Right atrium auricular region (tissue), 2 donors: ENCODE measurements around the gene IRF3. TPM values are rescaled to one million over a fixed set of nuclear protein-coding genes. Genes with fewer than 3 reads are reported as not detected.

Experiments
- DNase-seq: peaks from one replicate; pipeline ENCODE4 v3.0.0-alpha.2; 2019; ENCODE audit warnings: low spot score
- H3K27ac ChIP-seq, 2 donors: fragments of 200-600 bp; sonication (generic); 1 replicate in 1 of 2; 2 replicates in 1 of 2; pipeline ENCODE4 v1.5.1; 2016 to 2019
- H3K27me3 ChIP-seq, 2 donors: fragments of 200-600 bp; sonication (generic); one replicate each; pipeline versions ENCODE4 v1.5.1 to v1.6.0; 2017 to 2019
- H3K36me3 ChIP-seq: fragments of 200-600 bp; sonication (generic); one replicate; pipeline ENCODE4 v1.5.1; 2016
- H3K4me1 ChIP-seq, 2 donors: fragments of 200-600 bp; sonication (generic); one replicate each; pipeline versions ENCODE4 v1.5.1 to v1.6.0; 2017 to 2019
- H3K4me3 ChIP-seq, 2 donors: fragments of 200-600 bp; sonication (generic); 1 replicate in 1 of 2; 2 replicates in 1 of 2; pipeline ENCODE4 v1.5.1; 2017 to 2019; ENCODE audit warnings: mild to moderate bottlenecking in 1 of 2, moderate library complexity in 1 of 2
- H3K9me3 ChIP-seq, 2 donors: fragments of 200-600 bp; sonication (generic); one replicate each; pipeline ENCODE4 v1.5.1; 2019
- CTCF ChIP-seq, 2 donors: fragments of 200-600 bp; sonication (generic); IDR thresholded peaks; one replicate each; pipeline ENCODE4 v1.5.1; 2019; ENCODE audit warnings: antibody characterized with exemption in 2 of 2
- total RNA-seq, 2 donors: library from RNA; depleted of rRNA; stranded (reverse); fragments of >200 nt; gene quantifications; one replicate each; pipeline ENCODE4 v1.1.0, GENCODE V29; 2016

Gene IRF3
- 10 to 100 TPM; 33.2 to 34.0 TPM for total RNA-seq

DNA sequence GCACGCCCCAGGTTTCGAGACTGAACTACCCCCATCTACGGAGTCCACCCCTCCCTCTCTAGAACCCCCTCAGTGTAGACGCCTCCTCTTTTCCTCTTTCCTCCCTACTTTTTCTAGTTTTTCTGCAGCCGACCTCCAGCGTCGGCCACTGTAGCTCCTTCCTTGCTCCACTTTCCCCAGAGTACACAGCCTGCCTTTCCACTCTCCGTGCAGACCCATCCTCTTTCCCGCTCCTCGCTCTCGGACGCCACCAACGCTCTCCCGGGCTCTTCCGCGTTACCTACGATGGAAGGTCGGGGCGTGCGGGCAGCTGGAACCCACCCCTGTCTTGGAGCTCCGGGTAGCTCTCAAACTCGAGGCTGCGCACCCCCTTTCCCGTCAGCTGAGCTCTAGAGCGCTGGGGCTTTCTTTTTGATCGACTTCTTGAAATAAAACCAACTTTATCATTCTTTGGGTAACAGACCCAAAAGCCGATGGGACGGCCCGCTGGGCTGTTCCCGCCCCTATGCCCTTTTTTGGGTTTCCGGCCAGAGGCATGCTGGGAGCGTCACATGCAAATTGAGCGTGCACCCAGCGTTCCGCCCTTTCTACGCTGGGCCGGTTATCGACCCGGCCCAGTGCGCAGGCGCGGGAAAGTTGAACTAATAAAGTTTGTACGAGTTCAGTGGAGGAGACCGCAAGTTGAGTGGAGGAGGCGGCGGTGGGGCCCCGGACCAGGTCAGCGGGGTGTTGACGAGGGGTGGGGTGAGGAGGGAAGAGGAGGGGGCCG lies at the start of gene IRF3, which contains the start of gene BCL2L12:
TSS of gene IRF3 (minus strand) at position 507 of the 769 bp plus-strand sequence. CDS start 1,019 bp downstream, outside the sequence.
TSS of gene BCL2L12 (plus strand) at position 583 of the 769 bp plus-strand sequence. CDS start 760 bp downstream, outside the sequence.
- Histone ChIP-seq H3K4me1 (peaks cover 0 to 30% of the 10 kb centered on the region in 2 donors), H3K27me3 (no peaks in the 10 kb centered on the region), H3K27ac (peak within 1 kb of the TSS; percentile 83 to 84), H3K36me3 (peaks cover 26% of the 10 kb centered on the region), H3K4me3 (peak within 1 kb of the TSS; percentile 58 to 82), H3K9me3 (no peaks in the 10 kb centered on the region)
- DNase-seq: peak; percentile 98
- peak in 1 of 2 donors; percentile 17 for TF ChIP-seq CTCF (IDR thresholded peaks at IDR 0.05)

- no peak overlapping the region for H3K27ac ChIP-seq
- no peak for TF ChIP-seq CTCF (IDR thresholded peaks at IDR 0.05)
- H3K27me3 ChIP-seq: no peaks in the 10 kb centered on the region
- H3K9me3 ChIP-seq: no peaks in the 10 kb centered on the region
- no peaks in the 10 kb centered on the region for H3K4me1 ChIP-seq
- no peak for DNase-seq
- H3K4me3 ChIP-seq: no peak overlapping the region
- no peaks in the 10 kb centered on the region for H3K36me3 ChIP-seq
Observed at GRCh38 chr19:49713236-49713845, 47.7 kb upstream of the IRF3 start.

DNA sequence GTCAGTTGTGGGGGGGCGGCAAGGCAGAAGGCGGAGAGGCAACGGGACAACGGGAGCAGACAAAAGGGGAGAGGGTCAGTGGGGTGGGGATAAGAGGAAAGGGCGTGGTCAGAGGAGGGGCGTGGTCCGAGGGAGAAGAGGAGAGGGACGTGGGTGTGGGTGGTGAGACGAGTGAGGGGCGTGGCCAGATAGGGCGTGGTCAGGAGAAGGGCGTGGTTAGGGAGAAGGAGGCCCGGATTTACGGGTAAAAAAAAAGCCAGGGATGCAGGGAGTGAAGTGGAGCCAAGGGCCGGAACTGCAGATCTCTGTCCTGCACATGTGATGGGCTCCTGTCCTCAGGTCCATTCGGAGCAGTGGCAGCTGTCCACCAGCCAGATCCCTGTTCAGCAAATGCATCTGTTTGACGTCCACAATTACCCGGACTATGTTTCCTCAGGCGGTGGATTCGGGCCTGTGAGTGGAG lies 46.8 kb upstream of the IRF3 start:
- no peak overlapping the region for H3K4me3 ChIP-seq

GRCh38 chr19:49710372-49710951 lies 44.8 kb upstream of the IRF3 start:
- Histone ChIP-seq H3K4me1 (no peaks in the 10 kb centered on the region), H3K36me3 (no peaks in the 10 kb centered on the region), H3K27me3 (no peaks in the 10 kb centered on the region), H3K27ac (no peak overlapping the region), H3K9me3 (no peaks in the 10 kb centered on the region), H3K4me3 (no peak overlapping the region)
- no peak for TF ChIP-seq CTCF (IDR thresholded peaks at IDR 0.05)
- DNase-seq: no peak

More for the DNA sequence above, 46.8 kb upstream of the IRF3 start:
- Histone ChIP-seq H3K4me1 (no peaks in the 10 kb centered on the region), H3K27ac (no peak overlapping the region), H3K27me3 (no peaks in the 10 kb centered on the region), H3K36me3 (no peaks in the 10 kb centered on the region), H3K9me3 (no peaks in the 10 kb centered on the region)
- TF ChIP-seq CTCF (IDR thresholded peaks at IDR 0.05): no peak
- DNase-seq: no peak

- Histone ChIP-seq H3K36me3 (no peaks in the 10 kb centered on the region), H3K9me3 (no peaks in the 10 kb centered on the region), H3K27ac (no peak overlapping the region), H3K4me3 (no peak overlapping the region), H3K27me3 (no peaks in the 10 kb centered on the region), H3K4me1 (no peaks in the 10 kb centered on the region)
- no peak for DNase-seq
- no peak for TF ChIP-seq CTCF (IDR thresholded peaks at IDR 0.05)
Observed at GRCh38 chr19:49705919-49706318, 40.3 kb upstream of the IRF3 start.
